VCaP (cell line): ENCODE data around the gene WASF3.

Experiments
- H3K27ac ChIP-seq: fragments of 450-650 bp; 2 replicates; pipeline ENCODE4 v1.5.1; 2017
- TF ChIP-seq, protein P1 (sequence below): fragments of 450-650 bp; conservative IDR thresholded peaks from 2 replicates; pipeline ENCODE4 v1.5.1; 2017; ENCODE audit warnings: mild to moderate bottlenecking, moderate library complexity

Gene WASF3

DNA sequence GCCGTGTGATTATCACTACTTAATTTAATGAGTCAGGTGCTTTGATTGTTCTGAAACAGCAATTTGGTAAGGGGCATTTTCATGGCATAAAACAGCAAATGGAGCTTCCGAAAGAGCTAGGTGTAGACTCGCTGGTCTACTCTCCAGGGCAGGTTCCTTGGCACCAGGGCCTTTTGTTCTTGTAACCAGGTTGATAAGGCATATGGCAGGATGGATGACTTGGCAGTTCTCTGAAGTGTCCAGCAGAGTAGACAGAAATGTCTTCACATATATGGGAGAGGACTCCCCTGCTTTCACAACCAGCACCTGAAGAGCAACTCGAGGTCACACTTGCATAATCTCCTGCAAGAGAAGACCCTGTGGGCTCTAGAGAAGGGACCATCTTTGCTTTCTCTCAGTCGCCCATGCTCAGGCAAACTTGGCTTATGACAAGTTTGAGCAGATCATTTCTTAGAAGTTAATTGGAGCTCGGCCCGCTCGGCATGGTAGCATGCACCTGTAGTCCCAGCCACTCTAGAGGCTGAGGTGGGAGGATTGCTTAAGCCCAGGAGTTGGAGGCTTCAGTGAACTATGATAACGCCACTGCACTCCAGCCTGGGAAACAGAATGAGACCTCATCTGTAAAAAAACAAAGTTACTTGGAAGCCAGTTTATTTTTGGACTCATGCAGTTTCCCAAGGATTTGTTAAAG lies 23.3 kb upstream of the WASF3 start:
- TF ChIP-seq, protein P1, sequence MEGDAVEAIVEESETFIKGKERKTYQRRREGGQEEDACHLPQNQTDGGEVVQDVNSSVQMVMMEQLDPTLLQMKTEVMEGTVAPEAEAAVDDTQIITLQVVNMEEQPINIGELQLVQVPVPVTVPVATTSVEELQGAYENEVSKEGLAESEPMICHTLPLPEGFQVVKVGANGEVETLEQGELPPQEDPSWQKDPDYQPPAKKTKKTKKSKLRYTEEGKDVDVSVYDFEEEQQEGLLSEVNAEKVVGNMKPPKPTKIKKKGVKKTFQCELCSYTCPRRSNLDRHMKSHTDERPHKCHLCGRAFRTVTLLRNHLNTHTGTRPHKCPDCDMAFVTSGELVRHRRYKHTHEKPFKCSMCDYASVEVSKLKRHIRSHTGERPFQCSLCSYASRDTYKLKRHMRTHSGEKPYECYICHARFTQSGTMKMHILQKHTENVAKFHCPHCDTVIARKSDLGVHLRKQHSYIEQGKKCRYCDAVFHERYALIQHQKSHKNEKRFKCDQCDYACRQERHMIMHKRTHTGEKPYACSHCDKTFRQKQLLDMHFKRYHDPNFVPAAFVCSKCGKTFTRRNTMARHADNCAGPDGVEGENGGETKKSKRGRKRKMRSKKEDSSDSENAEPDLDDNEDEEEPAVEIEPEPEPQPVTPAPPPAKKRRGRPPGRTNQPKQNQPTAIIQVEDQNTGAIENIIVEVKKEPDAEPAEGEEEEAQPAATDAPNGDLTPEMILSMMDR: no peak

DNA sequence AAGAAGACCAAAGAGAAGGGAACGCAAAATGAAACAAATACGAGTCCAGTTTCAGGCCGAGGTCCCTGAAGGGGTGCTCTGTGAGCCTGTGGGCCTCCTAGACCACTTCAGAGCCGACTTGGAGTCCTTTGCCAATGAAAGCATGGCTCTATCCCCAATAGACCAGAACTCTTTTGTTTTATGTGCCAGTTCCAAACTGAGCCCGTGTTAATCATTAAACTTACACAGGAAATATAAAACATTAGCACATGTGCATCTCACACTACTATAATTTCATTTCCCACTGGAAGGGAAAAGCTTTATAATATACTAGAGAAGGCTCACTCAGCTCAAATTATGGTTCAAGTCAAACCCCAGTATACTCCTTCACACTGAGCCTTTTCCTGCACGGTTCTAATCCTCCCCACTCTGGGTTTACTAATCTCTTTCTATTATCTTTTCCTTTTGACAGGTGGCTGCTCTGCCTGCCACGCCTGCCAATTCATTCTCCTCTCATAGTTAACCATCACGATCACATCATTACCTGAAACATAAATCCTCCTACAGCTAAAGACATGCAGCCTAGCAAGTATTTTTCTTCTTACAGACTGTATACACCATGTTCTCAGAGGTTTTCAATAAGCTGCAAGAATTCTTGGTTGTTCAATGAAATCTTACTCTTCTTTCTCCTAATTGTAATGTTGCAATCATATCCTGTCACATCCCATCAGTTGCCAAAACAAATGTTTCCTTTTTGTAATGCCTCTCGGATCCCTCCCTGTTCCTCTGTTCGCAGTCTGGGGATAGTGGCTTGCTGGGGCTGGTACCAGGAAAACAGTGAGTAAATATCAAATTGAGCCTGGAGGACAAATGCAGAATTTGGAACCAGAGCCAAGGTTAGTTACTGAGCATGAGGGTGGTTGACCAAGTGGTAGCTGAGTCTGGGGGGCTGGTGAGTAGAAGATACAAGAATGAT lies 18.8 kb upstream of the WASF3 start:
- peak overlapping the region; percentile 99 for H3K27ac ChIP-seq

More for the DNA sequence above, 23.3 kb upstream of the WASF3 start:
- H3K27ac ChIP-seq: no peak overlapping the region

DNA sequence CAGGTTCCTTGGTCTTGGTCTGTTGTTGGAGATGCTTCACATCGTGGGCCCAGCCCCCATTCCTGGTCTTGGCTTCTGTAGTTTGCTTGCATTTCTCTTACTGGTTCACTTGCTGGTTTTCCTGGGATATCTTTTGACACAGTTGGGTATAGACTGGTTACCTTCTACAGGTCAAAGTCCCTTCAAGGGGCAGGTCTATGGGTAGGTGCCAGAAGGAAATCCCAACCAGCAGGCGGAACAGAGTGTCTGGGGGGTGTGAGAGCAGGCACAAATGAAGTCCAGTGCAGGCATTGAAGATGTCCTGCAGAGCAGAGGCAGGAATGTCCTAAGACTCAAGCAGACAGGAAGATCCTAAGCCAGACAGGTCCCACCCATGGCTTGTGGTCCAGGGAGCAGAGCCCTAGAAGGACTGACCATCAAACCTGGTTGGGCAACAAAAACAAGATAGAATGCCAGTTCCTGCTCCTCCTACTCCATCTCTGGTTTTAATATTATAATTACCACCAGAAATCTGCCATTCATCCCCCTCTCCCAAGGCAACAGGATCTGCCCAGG lies 17.7 kb upstream of the WASF3 start:
- H3K27ac ChIP-seq: peak overlapping the region; percentile 99
- TF ChIP-seq, protein P1: no peak

More for the DNA sequence above, 18.8 kb upstream of the WASF3 start:
- TF ChIP-seq, protein P1: no peak

DNA sequence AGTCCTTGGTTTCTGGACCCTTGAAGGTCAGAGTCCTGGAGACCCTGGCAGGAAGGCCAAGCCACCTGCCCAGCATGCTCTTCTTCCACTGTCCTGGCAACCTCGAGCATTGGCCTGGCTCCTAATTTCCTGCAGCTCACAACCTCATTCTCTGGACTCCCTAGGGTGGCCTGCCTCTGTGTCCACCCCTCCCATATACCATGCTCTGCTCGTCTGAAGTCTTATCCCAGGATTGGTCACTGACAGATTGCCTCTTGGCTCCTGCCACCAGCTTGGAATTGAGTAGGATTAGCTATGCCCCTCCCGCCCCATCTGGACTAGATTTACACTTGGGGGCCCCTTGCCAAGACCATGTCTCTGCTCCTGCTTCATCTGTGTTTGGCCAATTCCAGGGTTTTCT lies 17.1 kb upstream of the WASF3 start:
- TF ChIP-seq, protein P1: no peak
- H3K27ac ChIP-seq: peak overlapping the region; percentile 99

DNA sequence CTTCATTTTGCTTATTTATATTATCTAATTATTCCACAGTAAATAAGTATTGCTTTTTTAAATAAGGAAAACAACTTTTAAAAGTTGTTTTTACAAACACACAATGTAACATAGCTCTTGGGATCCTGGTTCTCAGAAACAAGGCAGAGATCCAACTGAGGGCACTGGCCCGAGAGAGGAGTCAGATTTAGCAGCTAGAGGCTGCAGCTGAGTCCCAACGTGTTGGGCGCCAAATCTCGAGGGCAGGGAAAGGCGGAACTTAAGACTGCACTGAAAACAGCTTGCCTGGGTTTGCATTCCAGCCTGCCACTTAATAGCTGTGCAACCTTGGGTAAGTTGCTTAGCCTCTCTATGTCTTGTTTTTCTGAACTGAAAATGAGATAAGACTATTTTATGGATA lies 16.4 kb upstream of the WASF3 start:
- TF ChIP-seq, protein P1: no peak
- peak overlapping the region; percentile 99 for H3K27ac ChIP-seq

DNA sequence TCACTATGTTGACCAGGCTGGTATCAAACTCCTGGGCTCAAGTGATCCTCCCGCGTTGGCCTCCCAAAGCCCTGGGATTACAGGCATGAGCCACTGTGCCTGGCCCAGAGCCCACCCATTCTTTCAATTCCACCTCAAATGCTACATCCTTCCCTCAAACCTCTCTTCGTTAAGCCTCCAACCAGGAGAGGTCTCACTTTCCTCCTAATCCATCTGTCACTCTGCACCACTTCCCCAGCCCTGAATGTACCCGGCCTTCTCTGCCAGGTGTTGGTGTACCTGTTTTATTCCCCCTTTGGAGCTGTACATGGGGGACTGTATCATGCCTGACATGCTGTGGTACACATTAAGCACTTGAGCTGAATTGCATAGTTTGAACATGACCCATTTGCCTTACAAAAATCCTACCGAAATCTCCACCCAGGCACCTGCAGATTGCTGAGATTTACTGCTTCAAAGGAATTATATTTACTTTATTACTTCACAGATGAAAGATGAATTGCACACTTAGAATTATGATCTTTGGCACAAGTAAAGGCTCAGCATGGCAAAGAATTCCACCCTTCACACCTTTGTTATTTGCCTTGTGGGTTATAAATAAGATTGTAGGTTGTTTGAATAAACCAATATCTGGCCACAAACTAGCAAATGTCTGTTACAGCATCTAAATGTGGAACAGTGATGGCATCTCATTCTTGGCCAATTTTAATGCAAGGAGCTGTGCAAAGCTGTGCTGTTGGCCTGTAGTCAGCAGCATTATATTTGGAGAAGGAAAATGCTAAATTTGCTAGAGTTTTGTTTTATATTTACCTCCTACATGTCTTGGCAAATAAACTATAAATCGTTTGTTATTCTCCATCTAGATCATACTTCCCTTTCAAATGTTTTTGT lies 15.6 kb upstream of the WASF3 start:
- H3K27ac ChIP-seq: peak overlapping the region; percentile 51

More for the DNA sequence above, 15.6 kb upstream of the WASF3 start:
- TF ChIP-seq, protein P1: no peak; the same call in 1 of the 2 replicates
